Midbrain (tissue), 1 donor: ENCODE measurements around the gene VSTM2L.
"Not testable (repeated sequence)": the region's sequence is repeated elsewhere in the genome, so short reads cannot be mapped to it uniquely, and the experiment has no call there.

Experiments used
- DNase-seq: peaks from one replicate; lab custom pipeline; 2025; lab: John Stamatoyannopoulos, UW

The VSTM2L gene, protein sequence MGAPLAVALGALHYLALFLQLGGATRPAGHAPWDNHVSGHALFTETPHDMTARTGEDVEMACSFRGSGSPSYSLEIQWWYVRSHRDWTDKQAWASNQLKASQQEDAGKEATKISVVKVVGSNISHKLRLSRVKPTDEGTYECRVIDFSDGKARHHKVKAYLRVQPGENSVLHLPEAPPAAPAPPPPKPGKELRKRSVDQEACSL

DNA sequence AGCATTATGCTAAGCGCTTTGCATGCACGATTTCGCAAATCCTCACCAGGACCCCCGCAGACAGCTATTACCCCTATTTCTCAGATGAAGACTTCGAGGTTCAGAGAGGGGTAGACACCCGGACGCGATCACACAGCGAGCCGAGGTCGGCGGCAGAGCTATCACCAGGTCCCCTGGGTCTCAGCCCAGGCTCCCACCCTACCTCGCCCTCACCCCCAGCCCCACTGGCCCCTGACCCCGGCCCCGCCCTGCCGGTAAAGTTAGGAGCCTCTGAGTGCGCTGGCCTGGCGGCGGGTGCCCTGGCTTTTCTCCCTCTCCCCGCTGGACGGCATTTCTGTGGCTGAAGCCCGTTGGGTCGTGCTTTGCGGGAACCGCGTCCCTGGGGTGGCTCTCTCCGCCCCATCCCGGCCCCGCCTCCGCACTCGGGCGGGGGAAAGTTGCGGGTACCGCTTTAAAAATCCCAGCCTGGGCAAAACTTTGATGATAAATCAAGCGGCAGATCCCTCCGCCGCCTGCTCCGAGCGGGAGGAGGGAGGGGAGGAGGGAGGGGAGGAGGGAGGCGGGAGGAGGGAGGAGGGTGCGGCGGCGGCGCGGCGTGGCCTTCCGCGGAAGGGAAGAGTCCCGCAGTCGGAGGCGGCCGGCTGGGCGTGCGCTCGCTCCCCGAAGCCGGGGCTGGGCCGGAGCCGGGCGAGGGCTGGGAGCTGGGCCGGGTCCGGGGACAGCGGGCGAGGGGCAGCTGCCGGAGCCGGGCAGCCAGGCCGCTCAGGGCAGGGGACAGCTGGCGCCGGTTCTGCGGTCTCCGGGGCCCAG lies at the start of gene VSTM2L:
Gene VSTM2L (plus strand): TSS at position 624 of the 810 bp plus-strand sequence. CDS start 224 bp downstream, outside the sequence.
- DNase-seq: no peak

DNA sequence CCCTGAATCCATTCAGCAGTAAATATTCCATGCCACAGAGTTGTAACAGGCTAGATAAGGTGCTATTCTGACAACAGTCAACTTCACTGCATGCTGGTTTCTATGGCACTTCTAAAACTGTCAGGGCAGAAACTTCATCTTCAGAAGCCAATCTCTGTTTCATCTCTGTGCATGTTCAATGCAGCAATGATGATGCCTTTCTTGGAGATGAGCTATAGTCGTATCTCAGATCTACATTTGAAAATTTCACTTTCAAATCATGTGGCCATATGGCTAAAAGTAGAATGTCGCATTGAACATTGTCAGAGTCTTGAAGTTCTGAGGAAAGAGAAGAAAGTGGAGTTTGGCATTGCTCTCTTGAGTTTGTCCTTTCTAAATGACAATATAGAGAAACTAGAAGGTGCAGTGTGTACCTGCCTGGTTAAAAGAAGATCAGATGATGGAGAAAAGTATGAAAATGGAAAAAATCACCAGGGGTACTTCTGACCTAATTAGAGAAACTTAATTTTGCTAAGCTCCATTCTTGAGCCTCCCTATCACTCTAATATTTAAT lies 49.0 kb upstream of the VSTM2L start:
- DNase-seq: no peak

DNA sequence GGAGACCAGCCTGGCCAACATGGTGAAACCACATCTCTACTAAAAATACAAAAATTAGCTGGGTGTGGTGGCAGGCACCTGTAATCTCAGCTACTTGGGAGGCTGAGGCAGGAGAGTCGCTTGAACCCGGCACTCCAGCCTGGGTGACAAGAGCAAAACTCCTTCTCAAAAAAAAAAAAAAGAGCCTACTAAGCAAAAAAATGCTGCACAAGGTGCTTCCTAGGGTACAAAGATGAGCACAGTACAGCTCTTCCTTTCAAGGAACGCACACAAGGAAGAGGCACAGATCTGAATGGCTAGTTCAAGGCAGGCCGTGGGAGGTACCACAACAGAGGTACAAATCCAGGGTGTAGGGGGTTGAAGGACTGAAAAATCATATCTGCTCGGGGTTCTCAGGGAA lies 46.9 kb upstream of the VSTM2L start:
- DNase-seq: not testable (repeated sequence)

DNA sequence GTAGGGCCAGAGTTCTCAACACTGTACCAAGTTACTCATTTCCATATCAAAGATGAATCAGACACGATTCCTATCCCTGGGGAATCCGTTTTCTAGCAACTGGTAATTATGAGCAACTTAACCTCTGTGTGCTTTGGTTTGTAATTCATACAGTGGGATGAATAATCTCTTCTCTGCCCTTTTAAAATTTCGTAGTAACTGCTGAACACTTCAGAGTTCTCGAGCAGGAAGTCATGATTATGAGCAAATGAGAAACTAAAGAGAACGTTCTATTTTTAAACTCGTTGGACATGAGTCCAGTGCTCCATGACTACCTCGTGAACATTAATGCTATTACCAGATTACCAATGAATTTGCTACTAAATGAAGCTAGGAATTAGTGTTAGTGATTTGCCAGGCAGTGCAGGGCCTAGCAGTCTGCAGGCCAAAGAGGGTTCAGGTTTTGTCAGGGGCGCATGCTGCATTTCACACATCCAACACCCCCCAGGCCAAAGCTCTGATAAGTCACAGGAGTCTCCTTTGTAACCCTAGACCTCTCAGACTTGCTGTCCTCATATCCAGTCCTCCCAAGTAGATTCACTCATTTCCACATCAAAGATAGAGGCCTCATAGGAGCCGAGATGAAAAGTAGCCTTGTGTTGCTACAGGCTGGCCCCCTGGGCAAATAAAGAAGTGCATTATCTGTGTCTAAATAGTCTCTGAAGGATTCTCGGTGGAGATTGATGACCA lies 45.8 kb upstream of the VSTM2L start:
- DNase-seq: no peak

DNA sequence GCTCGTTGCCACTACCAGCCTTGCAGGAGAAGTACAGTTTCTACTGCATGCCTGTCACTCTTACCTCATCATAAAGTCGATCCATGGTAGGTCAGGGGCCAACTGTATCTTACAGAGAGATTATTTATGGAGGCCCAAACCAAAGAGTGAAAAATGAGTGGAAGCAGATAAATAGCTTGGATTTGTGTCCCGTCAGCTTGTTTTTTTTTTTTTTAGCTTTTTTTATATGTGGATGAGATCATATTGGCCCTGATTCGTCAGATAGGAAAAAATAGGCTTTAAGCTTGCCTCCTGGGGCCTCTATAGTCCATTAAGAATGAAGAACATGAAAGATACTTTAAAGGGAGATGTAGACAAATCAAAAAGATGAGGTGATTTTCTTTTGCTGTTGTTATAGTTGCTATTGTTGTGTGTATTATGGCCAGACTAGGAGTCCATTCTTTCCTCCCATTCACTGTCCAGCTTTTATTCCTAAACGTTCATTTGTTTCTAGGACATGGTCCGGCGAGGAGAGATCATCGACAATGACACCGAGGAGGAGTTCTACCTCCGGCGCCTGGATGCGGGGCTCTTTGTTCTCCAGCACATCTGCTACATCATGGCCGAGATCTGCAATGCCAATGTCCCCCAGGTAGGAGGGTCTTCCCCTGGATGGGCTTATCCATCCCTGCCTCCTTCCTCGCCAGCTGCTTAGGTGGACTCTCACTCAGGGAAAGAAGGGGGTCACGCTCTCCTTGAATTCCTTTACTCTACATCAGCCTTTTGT lies 43.3 kb upstream of the VSTM2L start:
- DNase-seq: no peak

DNA sequence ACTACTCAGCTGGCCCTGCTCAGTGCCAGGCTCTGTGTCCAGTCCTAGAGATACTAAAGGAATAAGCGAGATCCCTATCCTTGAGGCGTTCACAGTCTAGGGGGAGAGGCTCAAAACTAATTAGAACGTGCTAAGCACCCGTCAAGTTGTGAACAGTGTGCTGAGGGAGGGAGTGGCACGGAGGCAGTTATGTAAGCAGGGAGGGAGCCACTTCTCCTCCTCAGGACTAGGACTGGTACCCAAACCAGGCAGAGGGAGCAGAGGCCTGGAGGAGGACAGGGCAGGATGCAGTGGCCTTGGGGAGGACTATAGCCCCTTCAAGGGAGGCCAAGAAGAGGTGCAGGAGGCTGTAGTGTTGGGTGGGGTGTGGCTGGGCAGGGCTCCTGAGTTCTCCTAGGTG lies 39.6 kb upstream of the VSTM2L start:
- DNase-seq: no peak

DNA sequence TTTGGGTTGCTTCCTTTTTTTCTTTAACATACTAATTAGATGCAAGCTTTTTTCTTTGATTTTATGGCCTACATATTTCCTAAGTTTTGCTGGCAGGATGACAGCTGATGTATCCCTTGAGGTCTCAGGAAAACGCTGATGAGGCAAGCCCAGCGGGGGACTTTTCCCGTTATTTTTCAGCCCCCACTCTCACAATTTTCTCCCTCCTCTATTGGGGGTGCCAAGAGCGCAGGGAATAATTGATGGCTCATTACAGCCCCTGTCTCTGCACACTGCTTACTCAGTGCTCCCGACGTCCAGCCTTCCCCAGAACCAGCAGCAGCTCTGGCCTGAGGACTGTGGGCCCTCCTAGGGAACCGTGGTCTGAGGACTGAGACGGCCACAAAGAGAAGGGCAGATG lies 38.6 kb upstream of the VSTM2L start:
- no peak for DNase-seq

DNA sequence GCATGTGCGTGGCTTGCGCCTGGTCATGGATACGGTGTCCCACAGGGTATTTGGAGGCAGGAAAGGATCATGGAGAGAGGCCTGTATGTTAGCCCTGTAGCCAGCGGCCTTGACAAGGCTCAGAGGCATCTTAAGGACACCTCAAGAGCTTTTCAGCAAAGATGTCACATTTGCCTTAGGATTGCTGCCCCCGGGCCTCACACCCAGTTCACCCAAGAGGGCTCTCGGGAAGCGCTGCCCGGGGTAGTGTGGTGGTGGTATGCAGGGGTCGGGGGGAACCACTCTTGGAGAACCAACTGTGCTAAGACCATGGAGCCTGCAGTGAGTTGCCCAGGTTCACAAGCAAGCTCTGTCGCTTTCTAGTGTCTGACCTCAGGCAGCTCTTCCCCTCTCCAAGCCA lies 36.9 kb upstream of the VSTM2L start:
- DNase-seq: no peak

DNA sequence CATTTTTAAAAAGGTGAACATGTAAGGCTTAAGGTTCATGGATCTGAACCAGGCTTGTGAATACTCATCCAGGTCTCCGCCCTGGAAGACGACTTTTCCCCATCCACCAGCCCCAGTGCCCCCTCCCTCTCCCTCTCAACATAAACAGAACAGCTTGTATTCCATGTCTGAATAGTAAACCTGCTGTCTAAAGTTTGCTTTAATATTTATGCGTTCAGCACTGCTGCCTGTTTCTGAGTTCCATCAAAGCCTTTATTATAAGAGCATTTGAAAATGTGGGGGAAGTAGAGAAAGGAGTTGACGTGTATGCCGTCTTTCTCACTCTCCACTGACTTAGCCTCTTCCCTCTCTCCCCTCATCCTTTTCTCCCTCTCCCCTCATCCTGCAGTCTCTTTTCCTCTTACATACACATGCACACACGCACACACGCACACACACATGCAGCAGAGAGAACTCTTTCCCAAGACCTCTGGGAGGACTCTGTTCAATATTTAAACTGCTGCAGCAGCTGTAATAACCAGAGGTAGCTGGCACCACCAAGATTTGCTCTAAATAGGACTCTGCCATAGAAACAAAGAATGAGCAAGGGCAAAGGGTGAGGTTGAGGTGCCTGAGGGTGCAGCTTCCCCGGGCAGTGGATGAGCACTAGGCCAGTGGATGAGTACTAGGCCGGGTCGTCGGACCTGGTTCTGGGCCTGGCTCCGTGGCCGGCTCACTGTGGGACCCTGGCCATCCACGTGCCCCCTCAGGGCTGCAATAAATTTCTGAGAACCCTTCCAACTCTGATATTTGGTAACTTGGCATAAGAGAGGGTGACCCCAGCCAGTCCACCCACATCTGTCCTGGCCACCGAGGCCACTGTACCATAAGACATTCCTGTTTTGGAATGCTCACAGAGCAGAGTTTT lies 35.4 kb upstream of the VSTM2L start:
- DNase-seq: no peak

DNA sequence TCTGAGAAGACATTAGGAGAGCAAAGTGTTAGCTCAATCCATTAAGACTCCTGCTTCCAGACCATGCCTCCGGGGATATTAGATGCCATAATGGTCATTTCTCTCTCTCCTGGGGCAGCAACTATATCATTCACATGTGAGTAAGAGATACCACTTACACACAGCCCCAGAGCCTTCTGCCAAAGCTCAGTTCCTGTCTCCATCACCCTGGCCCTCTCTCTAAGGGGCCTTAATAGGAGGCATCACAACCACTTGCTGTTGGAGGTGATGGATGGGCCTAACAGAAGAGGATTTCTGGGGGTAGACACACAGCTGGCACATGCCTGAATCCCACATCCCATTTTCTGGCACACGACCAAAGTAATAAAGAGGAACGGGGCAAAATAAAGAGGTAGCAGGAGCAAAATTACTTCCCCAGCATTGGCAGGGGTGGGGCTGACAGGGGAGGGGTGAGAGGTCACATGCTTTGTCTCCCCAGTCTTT lies 34.0 kb upstream of the VSTM2L start:
- DNase-seq: no peak

DNA sequence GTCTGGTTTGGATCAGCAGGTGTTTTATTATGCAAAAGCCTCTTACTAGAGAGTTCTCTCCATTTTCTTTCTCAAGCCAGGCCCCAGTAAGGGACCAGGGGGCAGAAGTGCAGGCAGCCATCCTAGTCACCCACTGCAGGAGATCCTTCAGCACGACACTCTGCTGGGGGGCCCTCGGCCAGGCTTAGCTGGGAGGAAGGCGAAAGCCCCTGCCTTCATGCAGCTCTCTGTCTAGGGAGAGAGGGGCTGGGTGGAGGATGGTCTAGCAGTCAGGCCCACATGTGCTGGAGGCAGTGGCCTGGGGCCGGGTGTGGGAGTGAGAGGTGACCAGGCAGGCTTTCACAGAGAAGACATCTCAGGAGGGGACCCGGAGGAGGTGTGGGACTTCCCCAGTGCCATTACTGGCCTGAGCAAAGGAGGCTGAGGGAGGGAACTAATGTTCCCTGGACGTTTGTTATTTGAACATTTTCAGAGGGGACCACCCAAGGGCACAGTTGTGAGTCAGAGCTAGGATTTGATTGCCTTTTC lies 33.5 kb upstream of the VSTM2L start:
- no peak for DNase-seq

DNA sequence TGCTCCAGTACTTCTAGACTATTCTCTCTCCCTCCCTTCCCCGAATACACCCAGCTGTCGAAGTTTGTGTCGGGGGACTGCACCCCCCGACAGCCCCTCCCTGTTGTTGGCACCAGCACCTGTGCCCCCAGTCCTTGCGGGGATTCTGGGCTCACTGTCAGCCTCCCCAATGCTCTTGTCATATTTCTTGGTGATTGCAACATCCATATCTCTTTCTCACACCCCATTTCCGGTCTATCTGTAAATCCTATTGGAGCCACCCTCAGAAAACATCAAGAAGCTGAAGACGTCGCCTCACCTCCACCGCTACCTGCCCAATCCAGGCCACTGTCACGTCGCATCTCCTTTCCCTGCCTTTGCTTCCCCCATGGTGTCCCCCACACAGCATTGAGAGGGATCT lies 32.6 kb upstream of the VSTM2L start:
- DNase-seq: no peak

DNA sequence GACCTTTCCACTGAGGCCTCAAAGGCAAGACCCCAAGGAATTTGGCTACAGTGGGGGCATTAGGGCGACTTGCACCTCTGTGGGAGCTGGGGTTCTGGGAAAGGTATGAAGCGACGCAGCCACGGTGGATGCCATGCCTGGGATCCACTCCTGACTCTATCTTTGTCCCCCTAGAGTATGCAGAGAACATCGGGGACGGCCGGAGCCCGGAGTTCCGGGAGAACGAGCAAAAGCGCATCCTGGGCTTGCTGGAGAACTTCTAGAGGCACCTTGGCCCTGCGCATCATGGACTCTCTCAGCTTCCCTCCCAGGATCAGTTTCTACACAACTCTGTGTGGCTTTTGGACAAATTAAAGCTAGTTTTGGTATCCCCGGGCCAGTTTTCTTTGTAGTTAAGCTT lies 31.2 kb upstream of the VSTM2L start:
- no peak for DNase-seq

DNA sequence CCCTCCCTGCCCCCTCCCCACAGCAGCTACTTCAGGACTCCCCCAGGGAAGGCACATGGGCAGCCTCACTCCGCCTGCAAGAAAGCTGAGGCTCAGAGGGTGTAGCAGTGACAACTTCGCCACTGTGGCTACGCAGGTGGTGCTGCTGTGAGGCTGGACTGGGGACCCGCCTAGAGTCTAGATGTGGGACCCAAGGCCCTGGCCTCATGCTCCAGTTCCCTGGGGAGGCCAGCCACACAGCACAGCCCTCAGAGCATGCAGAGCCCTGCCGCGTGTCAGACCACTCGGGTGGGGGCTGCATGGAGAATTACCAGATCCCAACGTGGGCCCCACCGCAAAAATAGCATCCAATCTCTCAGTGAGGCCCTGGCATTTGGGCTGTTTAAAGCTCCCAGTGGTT lies 30.8 kb upstream of the VSTM2L start:
- no peak for DNase-seq

DNA sequence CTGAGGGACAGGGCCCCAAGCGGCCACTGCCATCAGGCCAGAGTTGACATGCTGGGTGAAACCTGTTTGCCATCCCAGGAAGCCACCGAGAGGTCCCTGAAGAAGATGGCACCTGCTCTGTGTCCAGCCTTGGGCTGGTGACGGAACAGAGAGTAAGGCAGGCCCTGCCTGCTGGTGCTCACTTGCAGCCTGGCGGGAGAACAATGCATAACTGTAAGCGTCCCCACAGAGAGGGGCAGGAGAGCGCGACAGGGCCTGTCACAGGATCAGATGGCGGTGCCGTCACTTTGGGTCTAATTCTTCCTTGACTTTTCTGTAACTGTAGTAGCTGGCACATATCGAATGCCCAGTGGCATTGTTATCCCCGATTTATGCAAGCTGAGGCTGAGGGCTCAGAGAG lies 29.0 kb upstream of the VSTM2L start:
- no peak for DNase-seq

DNA sequence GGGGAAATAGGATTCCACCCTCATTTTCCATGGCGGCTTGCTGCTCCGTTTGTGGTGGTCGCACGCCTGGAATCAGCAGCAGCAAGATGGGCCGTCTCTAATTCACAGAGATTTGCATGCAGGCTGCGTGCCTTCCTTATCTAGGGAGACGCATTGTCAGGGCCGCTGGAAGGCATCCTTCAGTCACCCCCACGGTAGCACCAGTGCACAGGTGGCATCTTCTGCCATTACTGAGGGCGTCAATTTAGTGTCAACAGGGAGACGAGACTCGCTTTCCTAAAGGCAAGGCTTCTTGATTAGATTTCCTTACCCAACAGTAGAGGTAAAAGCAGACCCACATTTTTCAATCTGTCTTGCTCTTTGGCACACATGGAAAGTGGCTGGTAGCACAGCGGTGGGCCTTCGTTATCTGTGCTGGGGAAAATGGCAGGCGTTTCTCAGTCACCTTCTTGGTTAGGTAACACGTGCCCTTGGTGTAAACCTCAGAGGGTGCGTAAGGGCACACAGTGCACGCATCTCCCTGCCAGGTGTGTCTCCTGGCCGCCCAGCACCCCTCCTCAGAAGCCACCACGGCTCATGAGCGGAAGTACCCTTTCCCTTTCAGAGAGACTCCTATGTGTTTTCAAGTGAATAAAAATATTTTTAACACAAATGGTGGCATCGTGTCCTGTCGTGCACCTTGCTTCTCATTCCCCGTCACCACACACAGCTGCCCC lies 27.3 kb upstream of the VSTM2L start:
- DNase-seq: no peak

DNA sequence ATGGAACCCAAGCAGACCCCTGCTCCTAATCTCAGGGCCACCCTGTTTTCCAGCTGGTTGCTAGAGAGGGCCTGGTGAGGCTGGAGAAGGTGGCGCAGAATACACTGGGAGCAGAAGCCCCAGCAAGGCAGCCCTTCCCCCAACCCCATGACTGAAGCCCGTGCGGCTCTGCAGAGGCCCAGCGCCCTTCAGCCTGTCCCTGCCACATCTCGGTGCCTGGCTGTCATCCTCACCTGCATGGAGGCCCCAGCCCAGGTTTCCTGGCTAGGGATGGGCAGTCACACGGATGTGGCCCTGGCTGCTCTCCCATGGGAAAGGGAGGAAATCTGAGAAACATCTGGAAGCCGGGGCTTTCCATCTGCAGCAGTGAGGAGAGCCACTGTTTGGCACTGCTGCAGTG lies 26.1 kb upstream of the VSTM2L start:
- no peak for DNase-seq

DNA sequence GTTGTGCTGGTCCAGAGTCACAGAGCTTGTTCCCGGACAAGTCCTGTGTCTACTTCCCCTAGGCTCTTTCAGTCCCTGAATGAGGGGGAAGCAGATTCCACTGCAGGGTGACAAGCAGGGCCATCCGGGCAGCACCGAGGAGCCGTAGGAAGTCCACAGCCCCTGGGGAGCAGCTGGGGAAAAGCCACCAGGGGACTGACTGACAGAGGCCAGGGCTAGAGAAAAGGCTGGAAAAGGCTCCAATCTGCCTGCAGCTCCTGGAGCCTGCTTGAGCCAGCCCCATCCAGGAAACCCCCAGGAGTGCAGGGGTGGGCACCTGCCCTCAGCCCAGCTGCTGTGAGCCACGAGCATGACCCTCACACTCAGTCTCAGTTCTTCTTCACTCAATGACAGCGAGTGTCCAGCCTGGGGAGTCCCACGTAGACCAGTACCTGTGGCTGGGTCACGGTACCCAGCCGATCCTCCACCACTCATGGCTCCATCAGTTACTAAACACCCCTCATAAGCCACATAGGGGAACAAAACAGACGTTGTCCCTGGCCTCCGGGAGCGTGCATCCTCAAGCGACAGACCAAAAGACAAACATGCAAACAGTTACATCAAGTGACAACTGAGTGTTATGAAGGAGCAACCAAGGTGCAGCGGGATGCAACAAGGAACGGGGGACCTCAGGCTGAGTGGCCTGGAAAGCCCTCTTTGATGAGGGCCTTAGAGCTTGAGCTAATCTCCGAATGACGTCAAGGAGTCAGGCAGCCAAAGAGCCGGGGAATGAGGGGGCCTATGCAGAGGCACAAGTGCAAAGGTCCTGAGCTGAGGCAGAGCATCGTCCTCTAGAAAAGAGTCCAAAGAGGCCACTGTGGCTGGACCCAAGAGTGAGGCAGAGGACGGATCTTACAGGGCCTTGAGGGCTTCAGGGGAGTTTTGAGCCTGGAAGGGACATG lies 24.8 kb upstream of the VSTM2L start:
- no peak for DNase-seq
